Osteocyte (in vitro differentiated cells): ENCODE measurements around the gene EVI2A. TPM values are rescaled to one million over a fixed set of nuclear protein-coding genes. Genes with fewer than 3 reads are reported as not detected.

Experiments used
- DNase-seq: peaks from one replicate; pipeline ENCODE4 v3.0.0; 2021; ENCODE audit warnings: mixed read lengths; ENCODE audit not compliant: unreplicated experiment; ENCODE audit errors: extremely low spot score
- H3K27ac Mint-ChIP-seq: one replicate; pipeline ENCODE4 v1.8.0; 2021; ENCODE audit warnings: mild to moderate bottlenecking, mixed read lengths; ENCODE audit not compliant: unreplicated experiment
- H3K27me3 Mint-ChIP-seq: one replicate; pipeline ENCODE4 v1.8.0; 2021; ENCODE audit warnings: mixed read lengths; ENCODE audit not compliant: unreplicated experiment
- H3K36me3 Mint-ChIP-seq: one replicate; pipeline ENCODE4 v1.8.0; 2021; ENCODE audit warnings: mixed read lengths; ENCODE audit not compliant: unreplicated experiment
- H3K4me1 Mint-ChIP-seq: one replicate; pipeline ENCODE4 v1.8.0; 2021; ENCODE audit warnings: mixed read lengths; ENCODE audit not compliant: unreplicated experiment
- H3K4me3 Mint-ChIP-seq: one replicate; pipeline ENCODE4 v1.8.0; 2021; ENCODE audit warnings: mild to moderate bottlenecking, moderate library complexity, mixed read lengths; ENCODE audit not compliant: unreplicated experiment
- H3K9me3 Mint-ChIP-seq: one replicate; pipeline ENCODE4 v1.8.0; 2021; ENCODE audit warnings: mixed read lengths; ENCODE audit not compliant: unreplicated experiment
- CTCF ChIP-seq: fragments of 200-600 bp; sonication (generic); IDR thresholded peaks from 2 replicates; pipeline ENCODE4 v1.5.0; 2021; ENCODE audit warnings: antibody characterized with exemption, mild to moderate bottlenecking, moderate library complexity
- total RNA-seq: library from RNA; stranded (reverse); gene quantifications from 2 replicates; pipeline ENCODE4 v1.2.1, GENCODE V29; 2021

Gene EVI2A
- total RNA-seq, 1 donor from 2014 or later: not detected

GRCh38 chr17:31320791-31321190 is 631 bp downstream of the EVI2A start:
- DNase-seq: no peak
- Mint-ChIP-seq H3K4me3 (no peak overlapping the region), H3K4me1 (peaks cover 13% of the 10 kb centered on the region), H3K27ac (peak overlapping the region; percentile 9), H3K9me3 (no peaks in the 10 kb centered on the region), H3K36me3 (peaks cover 5% of the 10 kb centered on the region), H3K27me3 (no peaks in the 10 kb centered on the region)
- no peak for TF ChIP-seq CTCF

GRCh38 chr17:31320241-31320640 is 1.2 kb downstream of the EVI2A start:
- no peak for TF ChIP-seq CTCF
- Mint-ChIP-seq H3K27me3 (no peaks in the 10 kb centered on the region), H3K27ac (no peak overlapping the region), H3K4me3 (no peak overlapping the region), H3K4me1 (peaks cover 13% of the 10 kb centered on the region), H3K9me3 (no peaks in the 10 kb centered on the region), H3K36me3 (peaks cover 5% of the 10 kb centered on the region)
- no peak for DNase-seq

- Mint-ChIP-seq H3K36me3 (peaks cover 7% of the 10 kb centered on the region), H3K27ac (no peak overlapping the region), H3K4me1 (peaks cover 16% of the 10 kb centered on the region), H3K27me3 (no peaks in the 10 kb centered on the region), H3K4me3 (no peak overlapping the region), H3K9me3 (no peaks in the 10 kb centered on the region)
- TF ChIP-seq CTCF: no peak
- DNase-seq: no peak
Measured at GRCh38 chr17:31318851-31319661, 2.4 kb downstream of the EVI2A start.

- Mint-ChIP-seq H3K36me3 (peaks cover 7% of the 10 kb centered on the region), H3K4me3 (no peak overlapping the region), H3K9me3 (no peaks in the 10 kb centered on the region), H3K27ac (no peak overlapping the region), H3K27me3 (no peaks in the 10 kb centered on the region), H3K4me1 (peaks cover 23% of the 10 kb centered on the region)
- TF ChIP-seq CTCF: no peak
- DNase-seq: no peak
Measured at GRCh38 chr17:31318298-31318801, 3.1 kb downstream of the EVI2A start.

GRCh38 chr17:31314782-31315100 is 6.7 kb downstream of the EVI2A start:
- Mint-ChIP-seq H3K27me3 (no peaks in the 10 kb centered on the region), H3K4me3 (no peak overlapping the region), H3K9me3 (no peaks in the 10 kb centered on the region), H3K36me3 (peaks cover 14% of the 10 kb centered on the region), H3K27ac (no peak overlapping the region), H3K4me1 (peaks cover 11% of the 10 kb centered on the region)
- TF ChIP-seq CTCF: no peak
- DNase-seq: no peak
